Neural crest cell (in vitro differentiated cells): ENCODE measurements around the gene PDE7B. TPM values are rescaled to one million over a fixed set of nuclear protein-coding genes. Genes with fewer than 3 reads are reported as not detected.

ENCODE experiments used
- DNase-seq: peaks from one replicate; pipeline ENCODE4 v3.0.0; 2021; ENCODE audit warnings: low read depth, mixed read lengths, low spot score
- H3K27ac Mint-ChIP-seq: one replicate; pipeline ENCODE4 v1.8.0; 2021; ENCODE audit warnings: mild to moderate bottlenecking, mixed read lengths; ENCODE audit not compliant: unreplicated experiment
- H3K27me3 Mint-ChIP-seq: 2 replicates; pipeline ENCODE4 v1.8.0; 2021; ENCODE audit warnings: low read depth, mild to moderate bottlenecking, mixed read lengths
- H3K36me3 Mint-ChIP-seq: 2 replicates; pipeline ENCODE4 v1.8.0; 2021; ENCODE audit warnings: low read depth, mild to moderate bottlenecking, mixed read lengths
- H3K4me1 Mint-ChIP-seq: 2 replicates; pipeline ENCODE4 v1.8.0; 2021; ENCODE audit warnings: mixed read lengths
- H3K4me3 Mint-ChIP-seq: one replicate; pipeline ENCODE4 v1.8.0; 2021; ENCODE audit warnings: mild to moderate bottlenecking, mixed read lengths
- H3K9me3 Mint-ChIP-seq: 2 replicates; pipeline ENCODE4 v1.8.0; 2021; ENCODE audit warnings: mixed read lengths
- CTCF ChIP-seq: fragments of 200-600 bp; sonication (generic); conservative IDR thresholded peaks from 2 replicates; pipeline ENCODE4 v1.5.0; 2021; ENCODE audit warnings: antibody characterized with exemption, mild to moderate bottlenecking
- total RNA-seq: library from RNA; stranded (reverse); gene quantifications from 2 replicates; pipeline ENCODE4 v1.2.1, GENCODE V29; 2021

PDE7B gene
- total RNA-seq, 1 donor from 2014 or later: 0.58 TPM

GRCh38 chr6:135940616-135941167 is 89.2 kb downstream of the PDE7B start:
- H3K27ac Mint-ChIP-seq: no peak overlapping the region
- no peak overlapping the region for H3K4me3 Mint-ChIP-seq
- H3K9me3 Mint-ChIP-seq: peaks cover 5% of the 10 kb centered on the region

GRCh38 chr6:135941275-135942025 is 89.9 kb downstream of the PDE7B start:
- no peak overlapping the region for H3K27ac Mint-ChIP-seq
- H3K27me3 Mint-ChIP-seq: no peaks in the 10 kb centered on the region
- no peaks in the 10 kb centered on the region for H3K36me3 Mint-ChIP-seq
- H3K4me3 Mint-ChIP-seq: no peak overlapping the region
- no peaks in the 10 kb centered on the region for H3K4me1 Mint-ChIP-seq
- H3K9me3 Mint-ChIP-seq: peaks cover 5% of the 10 kb centered on the region
- no peak for DNase-seq
- no peak for TF ChIP-seq CTCF

More at GRCh38 chr6:135940616-135941167, 89.2 kb downstream of the PDE7B start:
- Mint-ChIP-seq H3K4me1 (no peaks in the 10 kb centered on the region), H3K27me3 (no peaks in the 10 kb centered on the region), H3K36me3 (no peaks in the 10 kb centered on the region)
- TF ChIP-seq CTCF: no peak
- no peak for DNase-seq

- Mint-ChIP-seq H3K9me3 (peaks cover 2% of the 10 kb centered on the region), H3K4me1 (no peaks in the 10 kb centered on the region), H3K4me3 (no peak overlapping the region), H3K36me3 (no peaks in the 10 kb centered on the region), H3K27me3 (no peaks in the 10 kb centered on the region), H3K27ac (no peak overlapping the region)
- no peak for TF ChIP-seq CTCF
- no peak for DNase-seq
Measured at GRCh38 chr6:135944120-135944519, 92.6 kb downstream of the PDE7B start.

- H3K4me1 Mint-ChIP-seq: no peaks in the 10 kb centered on the region
- peaks cover 2% of the 10 kb centered on the region for H3K9me3 Mint-ChIP-seq
- no peak for TF ChIP-seq CTCF
- no peak overlapping the region for H3K4me3 Mint-ChIP-seq
- no peaks in the 10 kb centered on the region for H3K27me3 Mint-ChIP-seq
- DNase-seq: no peak
- no peak overlapping the region for H3K27ac Mint-ChIP-seq
- no peaks in the 10 kb centered on the region for H3K36me3 Mint-ChIP-seq
Measured at GRCh38 chr6:135946674-135947073, 95.2 kb downstream of the PDE7B start.

- no peaks in the 10 kb centered on the region for H3K4me1 Mint-ChIP-seq
- TF ChIP-seq CTCF: no peak
- no peak overlapping the region for H3K27ac Mint-ChIP-seq
Measured at GRCh38 chr6:135950669-135951068, 99.2 kb downstream of the PDE7B start.

More at GRCh38 chr6:135950669-135951068, 99.2 kb downstream of the PDE7B start:
- H3K27me3 Mint-ChIP-seq: no peaks in the 10 kb centered on the region
- H3K36me3 Mint-ChIP-seq: no peaks in the 10 kb centered on the region
- no peak for DNase-seq
- no peaks in the 10 kb centered on the region for H3K9me3 Mint-ChIP-seq
- no peak overlapping the region for H3K4me3 Mint-ChIP-seq
